HepG2 (cell line): ENCODE data around the gene ECEL1. TPM values are rescaled to one million over a fixed set of nuclear protein-coding genes. Genes with fewer than 3 reads are reported as not detected.
"Not testable (repeated sequence)": the region's sequence is repeated elsewhere in the genome, so short reads cannot be mapped to it uniquely, and the experiment has no call there.

Source experiments
- ATAC-seq: fragments of 200-7000 bp; cut with Tn5 transposase; 3 replicates; pipeline ENCODE4 v1.9.1; 2020; ENCODE audit warnings: mild to moderate bottlenecking, moderate library complexity
- BruUV-seq: library from RNA; stranded (reverse); fragments of 400-500 nt; replicated peaks from 2 replicates; lab custom pipeline; 2021; lab: Mats Ljungman, UMichigan
- CTCF ChIA-PET: fragments of 300-600 bp; formaldehyde crosslinking; extraction: SDS; loops from one replicate; lab custom pipeline; 2021; ENCODE audit warnings: low total read pairs, inconsistent platforms, low intra/inter-chr PET ratio; lab: Yijun Ruan, JAX
- POLR2A ChIA-PET: fragments of 350-600 bp; sonication (Branson Sonifier 250); formaldehyde crosslinking; loops from one replicate; lab custom pipeline; 2020; ENCODE audit warnings: antibody characterized with exemption, inconsistent platforms; lab: Yijun Ruan, JAX
- DNase-seq: peaks from one replicate; pipeline ENCODE4 v3.0.0-alpha.2; 2015; ENCODE audit warnings: low spot score
- FAIRE-seq: peaks from 3 replicates; lab custom pipeline; 2011; peaks lifted over from hg19 to GRCh38; lab: Jason Lieb, UNC
- H2AFZ ChIP-seq: one replicate; pipeline ENCODE4 v1.6.1; 2011; ENCODE audit warnings: low read length, inconsistent platforms
- H3K27ac ChIP-seq: fragments of 300-600 bp; 3 replicates; pipeline ENCODE4 v1.8.0; 2011; ENCODE audit warnings: mixed run types, mild to moderate bottlenecking, mixed read lengths, low read length, inconsistent platforms; ENCODE audit not compliant: insufficient read depth; ENCODE audit errors: extremely low read length
- H3K27me3 ChIP-seq, 2 experiments: fragments of 200-600 bp in 1 of 2; 2 replicates in 1 of 2; 3 replicates in 1 of 2; pipeline versions ENCODE4 v1.6.0 to v1.8.0; 2011; ENCODE audit warnings: low read length in 2 of 2, mild to moderate bottlenecking in 2 of 2, moderate library complexity in 2 of 2, inconsistent platforms in 1 of 2; ENCODE audit not compliant: insufficient read depth in 2 of 2, control insufficient read depth in 1 of 2
- H3K36me3 ChIP-seq, 2 experiments: fragments of 200-600 bp in 1 of 2; replicated peaks in 1 of 2; 2 replicates in 1 of 2; 3 replicates in 1 of 2; pipeline versions ENCODE4 v1.5.1 to v1.8.0; 2011; ENCODE audit warnings: low read length in 2 of 2, inconsistent platforms in 1 of 2; ENCODE audit not compliant: insufficient read depth in 2 of 2, control insufficient read depth in 1 of 2
- H3K4me1 ChIP-seq: 2 replicates; pipeline ENCODE4 v1.5.1; 2012; ENCODE audit warnings: low read length, inconsistent platforms; ENCODE audit not compliant: insufficient read depth
- H3K4me2 ChIP-seq: 2 replicates; pipeline ENCODE4 v1.6.0; 2011; ENCODE audit warnings: low read depth, low read length, inconsistent platforms
- H3K4me3 ChIP-seq, 3 experiments: fragments of 200-600 bp in 1 of 3; sonication (generic), shearing (Covaris generic) in 1 of 3; replicated peaks in 1 of 3; 2 replicates each; pipeline ENCODE4 v1.5.1; 2011 to 2016; ENCODE audit warnings: low read length in 3 of 3, inconsistent platforms in 2 of 3, low read depth in 2 of 3, mild to moderate bottlenecking in 2 of 3, control low read depth in 1 of 3, mixed read lengths in 1 of 3; ENCODE audit not compliant: insufficient read depth in 1 of 3
- H3K79me2 ChIP-seq: one replicate; pipeline ENCODE4 v1.6.1; 2011; ENCODE audit warnings: low read length, inconsistent platforms; ENCODE audit not compliant: insufficient read depth
- H3K9ac ChIP-seq: 2 replicates; pipeline ENCODE4 v1.6.0; 2011; ENCODE audit warnings: mild to moderate bottlenecking, low read depth, low read length, inconsistent platforms; ENCODE audit not compliant: insufficient read depth
- H3K9me3 ChIP-seq: 2 replicates; pipeline ENCODE4 v1.5.1; 2012; ENCODE audit warnings: mild to moderate bottlenecking, low read length
- H4K20me1 ChIP-seq: 2 replicates; pipeline ENCODE4 v1.6.0; 2011; ENCODE audit warnings: inconsistent platforms, mild to moderate bottlenecking, low read length, moderate library complexity; ENCODE audit not compliant: insufficient read depth
- BCL6 ChIP-seq: IDR thresholded peaks from 2 replicates; pipeline ENCODE4 v1.6.1; 2016; ENCODE audit warnings: missing genetic modification reagents, missing compliant biosample characterization
- GABPB1 ChIP-seq: IDR thresholded peaks from 2 replicates; pipeline ENCODE4 v1.6.1; 2016; ENCODE audit warnings: mild to moderate bottlenecking, missing genetic modification reagents, moderate library complexity, missing compliant biosample characterization
- GATAD2A ChIP-seq: IDR thresholded peaks from 2 replicates; pipeline ENCODE4 v1.6.1; 2016
- NR2F6 ChIP-seq, 2 experiments: IDR thresholded peaks; 2 replicates each; pipeline ENCODE4 v1.6.1; 2016; ENCODE audit warnings: antibody characterized with exemption in 1 of 2, mild to moderate bottlenecking in 1 of 2
- SAP130 ChIP-seq: IDR thresholded peaks from 2 replicates; pipeline ENCODE4 v1.6.1; 2016; ENCODE audit warnings: low read depth
- SMAD3 ChIP-seq: sonication (generic); formaldehyde crosslinking; IDR thresholded peaks from 2 replicates; pipeline ENCODE4 v1.4.0; 2020; ENCODE audit warnings: missing genetic modification reagents
- STAG1 ChIP-seq: sonication (generic); formaldehyde crosslinking; IDR thresholded peaks from 2 replicates; pipeline ENCODE4 v1.4.0; 2020; ENCODE audit warnings: missing genetic modification reagents
- TEAD3 ChIP-seq: optimal IDR thresholded peaks from 2 replicates; pipeline ENCODE3; 2016; ENCODE audit warnings: borderline replicate concordance
- YEATS2 ChIP-seq: sonication (generic); formaldehyde crosslinking; IDR thresholded peaks from 2 replicates; pipeline ENCODE4 v1.4.0; 2020; ENCODE audit warnings: missing genetic modification reagents, borderline replicate concordance
- YY1 ChIP-seq: IDR thresholded peaks from 2 replicates; pipeline ENCODE4 v1.6.1; 2011; ENCODE audit warnings: low read length, low read depth, moderate library complexity, mild to moderate bottlenecking; ENCODE audit not compliant: insufficient read depth, insufficient replicate concordance
- ZFX ChIP-seq: sonication (generic); formaldehyde crosslinking; IDR thresholded peaks from 2 replicates; pipeline ENCODE4 v1.4.0; 2020; ENCODE audit warnings: mild to moderate bottlenecking, low read depth, missing genetic modification reagents, moderate library complexity
- ZNF225 ChIP-seq: sonication (generic); formaldehyde crosslinking; IDR thresholded peaks from 2 replicates; pipeline ENCODE4 v1.4.0; 2020; ENCODE audit warnings: mild to moderate bottlenecking, missing genetic modification reagents
- WGBS: methylation state at CpG from one replicate; pipeline ENCODE4 v1.1.6; 2017; ENCODE audit warnings: low lambda C conversion rate; 5-methylcytosine and 5-hydroxymethylcytosine counted together
- in situ Hi-C: cut with HindIII; loops from 2 replicates; pipeline ENCODE4 v1.10.0; 2017; ENCODE audit warnings: low pct_unique_long_range_greater_than_20kb; ENCODE audit not compliant: extremely low pct_ligation_motif_present
- intact Hi-C: fragments of 100-400 bp; cut with micrococcal nuclease; formaldehyde crosslinking; loops from one replicate; pipeline ENCODE4 v1.10.0; 2022; ENCODE audit not compliant: unreplicated experiment
- polyA plus RNA-seq, 8 experiments: library from polyadenylated mRNA; depleted of rRNA in 3 of 8; stranded (reverse) in 7 of 8; unstranded in 1 of 8; fragments of >200 nt; fragmentation: Illumina TruSeq in 4 of 8; extraction: Trizol in 4 of 8; gene quantifications; 2 replicates each; pipeline versions ENCODE4 v1.2.1 to v1.2.3, GENCODE V29; 2011 to 2016; ENCODE audit warnings: low read depth in 4 of 8, missing spikeins in 1 of 8, mixed read lengths in 1 of 8; ENCODE audit not compliant: insufficient read depth in 1 of 8
- total RNA-seq, 5 experiments: library from RNA; depleted of rRNA; stranded (reverse); fragments of >200 nt; fragmentation: Illumina TruSeq; extraction: Trizol; gene quantifications; 2 replicates each; pipeline ENCODE4 v1.2.3, GENCODE V29; 2016; ENCODE audit warnings: low read depth in 1 of 5
- TF ChIP-seq, protein P1 (sequence below): sonication (generic); formaldehyde crosslinking; IDR thresholded peaks from 2 replicates; pipeline ENCODE4 v1.5.0; 2020; ENCODE audit warnings: mild to moderate bottlenecking, missing genetic modification reagents
- TF ChIP-seq, protein P2 (sequence below): sonication (generic); formaldehyde crosslinking; IDR thresholded peaks from 2 replicates; pipeline ENCODE4 v1.4.0; 2020; ENCODE audit warnings: missing genetic modification reagents, borderline replicate concordance

The ECEL1 gene
- total and polyA plus RNA-seq, 2 of the 13 experiments (the other 11 are each of a cell fraction or from before 2014, with no cell fraction given) = not detected

DNA sequence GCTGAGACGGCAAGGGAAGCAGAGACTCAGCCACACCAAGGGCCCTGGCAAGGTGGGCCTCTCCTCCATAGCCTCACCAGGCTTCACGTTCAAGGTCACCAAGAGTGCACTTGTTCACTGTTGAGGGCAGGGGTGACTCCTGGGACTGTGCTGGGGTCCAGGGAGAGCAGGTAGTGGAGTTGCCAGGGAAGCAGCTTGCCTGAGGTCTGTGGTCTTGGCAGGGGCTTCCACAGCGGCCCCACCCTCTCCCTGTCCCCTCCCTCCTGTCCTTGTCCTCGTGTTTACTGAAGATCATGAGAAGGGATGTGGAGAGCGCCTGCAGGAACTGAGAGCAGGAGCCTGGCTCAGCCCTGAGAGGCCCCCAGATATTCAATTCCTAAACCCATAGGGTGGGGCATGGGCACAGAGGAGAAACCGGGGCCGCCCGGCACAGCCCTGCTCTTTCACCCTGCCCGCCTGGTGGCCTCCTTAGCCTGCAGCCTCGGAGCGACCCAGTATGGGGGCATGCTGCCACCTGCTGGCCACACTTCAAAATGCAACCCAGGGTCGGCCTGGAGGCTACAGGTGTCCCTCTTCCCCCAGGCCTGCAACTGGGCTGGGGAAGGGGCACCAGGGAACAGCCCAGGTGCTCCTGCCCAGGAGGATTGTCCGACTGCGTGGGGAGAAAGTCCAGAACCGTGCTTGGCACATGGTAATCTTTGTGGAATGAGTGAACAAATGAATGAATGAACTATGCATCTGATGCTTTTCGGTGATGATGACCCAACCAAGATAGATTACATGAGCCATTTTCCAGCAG, 47.2 kb downstream of the ECEL1 start:
- WGBS = 13% methylated on average over 7 of the region's 16 CpGs
- peak overlapping the region; percentile 32; the same call in 1 of the 2 replicates for H3K4me2 ChIP-seq
- H4K20me1 ChIP-seq; H3K79me2 ChIP-seq; H3K9me3 ChIP-seq; H3K36me3 ChIP-seq; H3K4me3 ChIP-seq; BruUV-seq; H3K9ac ChIP-seq; POLR2A ChIA-PET; H2AFZ ChIP-seq; H3K27ac ChIP-seq; TF ChIP-seq NR2F6 (IDR thresholded peaks at IDR 0.05): not testable (repeated sequence)
- FAIRE-seq = peak; percentile 83
- peak; percentile 64 for DNase-seq
- peak; percentile 71 for ATAC-seq
- in situ Hi-C loops (loop anchor here (5.0 kb wide), 1 partner anchor 533 kb away; no protein-coding TSS in a partner anchor), intact Hi-C loops (loop anchor here (1.0 to 2.0 kb wide), 2 partner anchors 534 to 588 kb away; no protein-coding TSS in a partner anchor)
- CTCF ChIA-PET = interaction anchor here (0.5 to 2.4 kb wide), 6 partner anchors 23 to 588 kb away, joined by 3 to 11 read pairs (median 4); no protein-coding TSS in a partner anchor
- peaks cover 15% of the 10 kb centered on the region for H3K4me1 ChIP-seq
- H3K27me3 ChIP-seq = peaks cover 16 to 31% of the 10 kb centered on the region in 2 experiments; a peak in 4 of 5 replicates
- TF ChIP-seq YEATS2 (CRISPR knock-in tag) (0 out of 2 replicates have a peak, but pooled peaks have one; percentile 50), ZNF225 (CRISPR knock-in tag) (peak; percentile 34; the same call in 1 of the 2 replicates), NR2F6 (CRISPR knock-in tag; IDR thresholded peaks at IDR 0.05) (peak; percentile 57; the same call in 1 of the 2 replicates), SAP130 (CRISPR knock-in tag) (0 out of 2 replicates have a peak, but pooled peaks have one; percentile 11), GATAD2A (CRISPR knock-in tag) (0 out of 2 replicates have a peak, but pooled peaks have one; percentile 19), GABPB1 (CRISPR knock-in tag) (0 out of 2 replicates have a peak, but pooled peaks have one; percentile 25), BCL6 (CRISPR knock-in tag) (0 out of 2 replicates have a peak, but pooled peaks have one; percentile 17), YY1 (peak; percentile 41), SMAD3 (CRISPR knock-in tag) (0 out of 2 replicates have a peak, but pooled peaks have one; percentile 38), STAG1 (peak; percentile 90), TEAD3 (CRISPR knock-in tag) (peak; percentile 67), ZFX (CRISPR knock-in tag) (0 out of 2 replicates have a peak, but pooled peaks have one; percentile 28)
- TF ChIP-seq, protein P1, sequence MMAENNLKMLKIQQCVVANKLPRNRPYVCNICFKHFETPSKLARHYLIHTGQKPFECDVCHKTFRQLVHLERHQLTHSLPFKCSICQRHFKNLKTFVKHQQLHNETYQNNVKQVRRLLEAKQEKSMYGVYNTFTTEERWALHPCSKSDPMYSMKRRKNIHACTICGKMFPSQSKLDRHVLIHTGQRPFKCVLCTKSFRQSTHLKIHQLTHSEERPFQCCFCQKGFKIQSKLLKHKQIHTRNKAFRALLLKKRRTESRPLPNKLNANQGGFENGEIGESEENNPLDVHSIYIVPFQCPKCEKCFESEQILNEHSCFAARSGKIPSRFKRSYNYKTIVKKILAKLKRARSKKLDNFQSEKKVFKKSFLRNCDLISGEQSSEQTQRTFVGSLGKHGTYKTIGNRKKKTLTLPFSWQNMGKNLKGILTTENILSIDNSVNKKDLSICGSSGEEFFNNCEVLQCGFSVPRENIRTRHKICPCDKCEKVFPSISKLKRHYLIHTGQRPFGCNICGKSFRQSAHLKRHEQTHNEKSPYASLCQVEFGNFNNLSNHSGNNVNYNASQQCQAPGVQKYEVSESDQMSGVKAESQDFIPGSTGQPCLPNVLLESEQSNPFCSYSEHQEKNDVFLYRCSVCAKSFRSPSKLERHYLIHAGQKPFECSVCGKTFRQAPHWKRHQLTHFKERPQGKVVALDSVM (CRISPR knock-in tag) = peak; percentile 42; the same call in 1 of the 2 replicates
- TF ChIP-seq, protein P2, sequence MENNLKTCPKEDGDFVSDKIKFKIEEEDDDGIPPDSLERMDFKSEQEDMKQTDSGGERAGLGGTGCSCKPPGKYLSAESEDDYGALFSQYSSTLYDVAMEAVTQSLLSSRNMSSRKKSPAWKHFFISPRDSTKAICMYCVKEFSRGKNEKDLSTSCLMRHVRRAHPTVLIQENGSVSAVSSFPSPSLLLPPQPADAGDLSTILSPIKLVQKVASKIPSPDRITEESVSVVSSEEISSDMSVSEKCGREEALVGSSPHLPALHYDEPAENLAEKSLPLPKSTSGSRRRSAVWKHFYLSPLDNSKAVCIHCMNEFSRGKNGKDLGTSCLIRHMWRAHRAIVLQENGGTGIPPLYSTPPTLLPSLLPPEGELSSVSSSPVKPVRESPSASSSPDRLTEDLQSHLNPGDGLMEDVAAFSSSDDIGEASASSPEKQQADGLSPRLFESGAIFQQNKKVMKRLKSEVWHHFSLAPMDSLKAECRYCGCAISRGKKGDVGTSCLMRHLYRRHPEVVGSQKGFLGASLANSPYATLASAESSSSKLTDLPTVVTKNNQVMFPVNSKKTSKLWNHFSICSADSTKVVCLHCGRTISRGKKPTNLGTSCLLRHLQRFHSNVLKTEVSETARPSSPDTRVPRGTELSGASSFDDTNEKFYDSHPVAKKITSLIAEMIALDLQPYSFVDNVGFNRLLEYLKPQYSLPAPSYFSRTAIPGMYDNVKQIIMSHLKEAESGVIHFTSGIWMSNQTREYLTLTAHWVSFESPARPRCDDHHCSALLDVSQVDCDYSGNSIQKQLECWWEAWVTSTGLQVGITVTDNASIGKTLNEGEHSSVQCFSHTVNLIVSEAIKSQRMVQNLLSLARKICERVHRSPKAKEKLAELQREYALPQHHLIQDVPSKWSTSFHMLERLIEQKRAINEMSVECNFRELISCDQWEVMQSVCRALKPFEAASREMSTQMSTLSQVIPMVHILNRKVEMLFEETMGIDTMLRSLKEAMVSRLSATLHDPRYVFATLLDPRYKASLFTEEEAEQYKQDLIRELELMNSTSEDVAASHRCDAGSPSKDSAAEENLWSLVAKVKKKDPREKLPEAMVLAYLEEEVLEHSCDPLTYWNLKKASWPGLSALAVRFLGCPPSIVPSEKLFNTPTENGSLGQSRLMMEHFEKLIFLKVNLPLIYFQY (CRISPR knock-in tag) = peak; percentile 47; the same call in 1 of the 2 replicates
